Heart right ventricle (tissue), 16 donors: ENCODE results near the gene PRDM16. TPM values are rescaled to one million over a fixed set of nuclear protein-coding genes. Genes with fewer than 3 reads are reported as not detected.

ENCODE experiments used
- ATAC-seq, 8 donors: fragments of 200-7000 bp; cut with Tn5 transposase; one replicate each; pipeline ENCODE4 v1.9.1; 2020; ENCODE audit warnings: mild to moderate bottlenecking in 8 of 8, moderate library complexity in 8 of 8, moderate number of reproducible peaks in 1 of 8
- DNase-seq, 2 donors: peaks; one replicate each; pipeline ENCODE4 v3.0.0-alpha.2; 2020
- H3K27ac ChIP-seq, 10 donors: fragments of 200-600 bp; sonication (generic) in 2 of 10; one replicate each; pipeline versions ENCODE4 v1.5.0 to v1.8.0; 2020 to 2022; ENCODE audit warnings: mild to moderate bottlenecking in 3 of 10
- H3K27me3 ChIP-seq, 7 donors: fragments of 200-600 bp; one replicate each; pipeline ENCODE4 v1.8.0; 2021 to 2022; ENCODE audit warnings: mild to moderate bottlenecking in 2 of 7
- H3K36me3 ChIP-seq, 9 donors: fragments of 200-600 bp; sonication (generic) in 1 of 9; one replicate each; pipeline versions ENCODE4 v1.5.0 to v1.8.0; 2020 to 2022; ENCODE audit warnings: mild to moderate bottlenecking in 2 of 9
- H3K4me1 ChIP-seq, 9 donors: fragments of 200-600 bp; sonication (generic) in 1 of 9; one replicate each; pipeline versions ENCODE4 v1.5.0 to v1.8.0; 2020 to 2022; ENCODE audit warnings: mild to moderate bottlenecking in 4 of 9
- H3K4me3 ChIP-seq, 10 donors: fragments of 200-600 bp; sonication (generic) in 2 of 10; one replicate each; pipeline versions ENCODE4 v1.5.0 to v1.8.0; 2020 to 2022; ENCODE audit warnings: mild to moderate bottlenecking in 7 of 10, moderate library complexity in 2 of 10
- H3K9me3 ChIP-seq, 11 donors: fragments of 200-600 bp in 10 of 11; sonication (generic) in 2 of 11; one replicate each; pipeline versions ENCODE4 v1.5.0 to v1.8.0; 2013 to 2022; ENCODE audit warnings: mild to moderate bottlenecking in 2 of 11, control low read depth in 1 of 11, moderate library complexity in 1 of 11
- WGBS, 2 donors: extraction: QIAGEN DNeasy Blood & Tissue Kit; methylation state at CpG; one replicate each; pipeline ENCODE4 v1.1.7; 2013; ENCODE audit warnings: inconsistent platforms in 1 of 2; 5-methylcytosine and 5-hydroxymethylcytosine counted together
- intact Hi-C, 10 donors: fragments of 100-400 bp; cut with DNase I; formaldehyde crosslinking; loops; one replicate each; pipeline versions ENCODE4 v1.11.1 to v1.14.2; 2022
- polyA plus RNA-seq, 2 donors: library from polyadenylated mRNA; stranded (reverse); fragments of 200-250 nt; gene quantifications; one replicate each; pipeline ENCODE4 v1.2.3, GENCODE V29; 2013
- total RNA-seq, 10 donors: library from RNA; stranded (reverse); fragmentation: NEBNext Ultra II Directional in 3 of 10; extraction: Animal tissue kit (Norgen Biotek cat#: 25700) in 3 of 10; gene quantifications; one replicate each; pipeline versions ENCODE4 v1.2.1 to v1.2.4, GENCODE V29; 2021 to 2023
- TF ChIP-seq, protein P1 (sequence below), 9 donors: fragments of 200-600 bp; sonication (generic) in 2 of 9; IDR thresholded peaks; one replicate each; pipeline versions ENCODE4 v1.5.0 to v1.8.0; 2021 to 2022; ENCODE audit warnings: antibody characterized with exemption in 9 of 9, mild to moderate bottlenecking in 5 of 9, moderate library complexity in 1 of 9
- donor health status: Arrhythmogenic right ventricular cardiomyopathy.
- donor health status: ischemic (EF 13 %, LVEDD 7.1; RV severe dilation, severe dysfunction).
- donor health status: healthy with polysubstance abuse.
- donor health status: DM: no; HTN: yes; CAD: no.
- donor health status: DM: no; HTN: no; CAD: no.
- donor health status: ischemic (EF 25% LVEDD 6.9; RV normal size, moderate dysfunction).
- donor health status: ischemic (EF 25% LVEDD 5.7; RV mildly dilated, moderate dysfunction).
- donor health status: healthy.
- donor health status: DM: yes; HTN: yes; CAD: no.
- donor health status: Ischemic cardiomyopathy.
- donor health status: ischemic (EF 35%, LVEDD 5.7; RV mildly dilated, moderate dysfunction).
- donor health status: nonischemic (EF 11% LVEDD 7.7; RV severe dilation, severe dysfunction).
- donor health status: DM: yes; HTN: yes; CAD: no.
- donor health status: PGD.
- donor health status: ischemic (EF 29% LVEDD 5.4; RV normal size, mild dysfunction).
- donor health status: nonischemic (EF 23%, LVEDD 6.1; RV moderate dilation, normal function).

Gene PRDM16
- total and polyA plus RNA-seq, 12 donors, result 4.1 to 25.9 (median 14.8) TPM

DNA sequence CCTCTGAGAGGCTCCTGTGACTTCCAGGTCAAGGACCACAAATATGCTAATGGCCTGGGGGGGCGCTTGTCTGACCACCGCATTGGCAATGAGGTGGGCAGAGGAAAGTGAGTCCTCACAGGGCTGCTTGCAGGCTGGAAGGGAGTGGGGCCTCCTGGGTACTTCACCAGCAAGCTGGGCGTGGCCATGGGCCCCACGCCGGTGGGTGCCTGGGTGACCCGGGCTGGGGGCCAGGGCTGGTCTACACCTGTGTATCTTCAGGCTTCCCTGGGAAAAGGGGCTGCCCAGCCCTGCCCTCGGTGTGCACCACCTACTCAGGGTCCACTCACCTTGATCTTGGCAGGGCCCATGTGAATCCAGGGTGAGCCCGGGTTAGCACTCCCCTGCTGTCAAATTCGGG lies 167.4 kb downstream of the PRDM16 start:
- peaks cover 0 to 6% (median 0%) of the 10 kb centered on the region in 11 donors for H3K9me3 ChIP-seq
- H3K27me3 ChIP-seq, result peaks cover 0 to 7% (median 0%) of the 10 kb centered on the region in 7 donors
- intact Hi-C loops, result no loop called here
- TF ChIP-seq, protein P1, sequence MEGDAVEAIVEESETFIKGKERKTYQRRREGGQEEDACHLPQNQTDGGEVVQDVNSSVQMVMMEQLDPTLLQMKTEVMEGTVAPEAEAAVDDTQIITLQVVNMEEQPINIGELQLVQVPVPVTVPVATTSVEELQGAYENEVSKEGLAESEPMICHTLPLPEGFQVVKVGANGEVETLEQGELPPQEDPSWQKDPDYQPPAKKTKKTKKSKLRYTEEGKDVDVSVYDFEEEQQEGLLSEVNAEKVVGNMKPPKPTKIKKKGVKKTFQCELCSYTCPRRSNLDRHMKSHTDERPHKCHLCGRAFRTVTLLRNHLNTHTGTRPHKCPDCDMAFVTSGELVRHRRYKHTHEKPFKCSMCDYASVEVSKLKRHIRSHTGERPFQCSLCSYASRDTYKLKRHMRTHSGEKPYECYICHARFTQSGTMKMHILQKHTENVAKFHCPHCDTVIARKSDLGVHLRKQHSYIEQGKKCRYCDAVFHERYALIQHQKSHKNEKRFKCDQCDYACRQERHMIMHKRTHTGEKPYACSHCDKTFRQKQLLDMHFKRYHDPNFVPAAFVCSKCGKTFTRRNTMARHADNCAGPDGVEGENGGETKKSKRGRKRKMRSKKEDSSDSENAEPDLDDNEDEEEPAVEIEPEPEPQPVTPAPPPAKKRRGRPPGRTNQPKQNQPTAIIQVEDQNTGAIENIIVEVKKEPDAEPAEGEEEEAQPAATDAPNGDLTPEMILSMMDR (IDR thresholded peaks at IDR 0.05), result no peak
- no peak overlapping the region for H3K27ac ChIP-seq
- WGBS, 2 donors, result 88 to 89% methylated on average over 9 of the region's 9 CpGs
- ATAC-seq (no peak), DNase-seq (no peak)
- no peak overlapping the region for H3K4me3 ChIP-seq
- peaks cover 0 to 4% (median 0%) of the 10 kb centered on the region in 9 donors for H3K4me1 ChIP-seq
- no peaks in the 10 kb centered on the region for H3K36me3 ChIP-seq

- no peak for DNase-seq
- H3K4me1 ChIP-seq, result no peaks in the 10 kb centered on the region
These were observed 168.0 kb downstream of the PRDM16 start for GRCh38 chr1:3236955-3237354.

GRCh38 chr1:3237570-3237969 lies 168.6 kb downstream of the PRDM16 start:
- DNase-seq (no peak), ATAC-seq (peak in 1 of 8 donors; percentile 15)
- H3K4me3 ChIP-seq, result no peak overlapping the region
- H3K27ac ChIP-seq, result no peak overlapping the region
- intact Hi-C loops, result no loop called here
- H3K27me3 ChIP-seq, result peaks cover 0 to 10% (median 0%) of the 10 kb centered on the region in 7 donors
- H3K36me3 ChIP-seq, result no peaks in the 10 kb centered on the region
- WGBS, 2 donors, result 89 to 91% methylated on average over 15 of the region's 15 CpGs
- H3K9me3 ChIP-seq, result peaks cover 0 to 6% (median 0%) of the 10 kb centered on the region in 11 donors
- TF ChIP-seq, protein P1 (IDR thresholded peaks at IDR 0.05), result no peak
- no peaks in the 10 kb centered on the region for H3K4me1 ChIP-seq

More at GRCh38 chr1:3236955-3237354, 168.0 kb downstream of the PRDM16 start:
- intact Hi-C loops, result no loop called here
- WGBS, 2 donors, result 74 to 77% methylated on average over 7 of the region's 7 CpGs
- Histone ChIP-seq H3K36me3 (no peaks in the 10 kb centered on the region), H3K27ac (no peak overlapping the region), H3K4me3 (no peak overlapping the region), H3K27me3 (peaks cover 0 to 10% (median 0%) of the 10 kb centered on the region in 7 donors), H3K9me3 (peaks cover 0 to 6% (median 0%) of the 10 kb centered on the region in 11 donors)
- TF ChIP-seq, protein P1 (IDR thresholded peaks at IDR 0.05), result no peak
- ATAC-seq, result no peak

GRCh38 chr1:3237994-3238702 lies 169.1 kb downstream of the PRDM16 start:
- Histone ChIP-seq H3K4me1 (no peaks in the 10 kb centered on the region), H3K27me3 (peaks cover 0 to 7% (median 0%) of the 10 kb centered on the region in 7 donors), H3K4me3 (no peak overlapping the region), H3K27ac (no peak overlapping the region), H3K9me3 (peaks cover 0 to 6% (median 0%) of the 10 kb centered on the region in 11 donors), H3K36me3 (no peaks in the 10 kb centered on the region)
- TF ChIP-seq, protein P1 (IDR thresholded peaks at IDR 0.05), result no peak
- no peak for DNase-seq
- 89% methylated on average over 28 of the region's 28 CpGs for WGBS, 2 donors
- intact Hi-C loops, result no loop called here
- ATAC-seq, result no peak
